HTR-8/SVneo (cell line): ENCODE measurements around the gene POLDIP2.
A peak's percentile ranks its signal among the peaks of the same experiment; 100 is the strongest.

Experiments
- DNase-seq: peaks from one replicate; pipeline ENCODE4 v3.0.0; 2011; ENCODE audit warnings: low spot score, mixed read lengths; ENCODE audit not compliant: insufficient read length
- FAIRE-seq: peaks from 2 replicates; lab custom pipeline; 2011; peaks lifted over from hg19 to GRCh38; lab: Jason Lieb, UNC

The POLDIP2 gene

DNA sequence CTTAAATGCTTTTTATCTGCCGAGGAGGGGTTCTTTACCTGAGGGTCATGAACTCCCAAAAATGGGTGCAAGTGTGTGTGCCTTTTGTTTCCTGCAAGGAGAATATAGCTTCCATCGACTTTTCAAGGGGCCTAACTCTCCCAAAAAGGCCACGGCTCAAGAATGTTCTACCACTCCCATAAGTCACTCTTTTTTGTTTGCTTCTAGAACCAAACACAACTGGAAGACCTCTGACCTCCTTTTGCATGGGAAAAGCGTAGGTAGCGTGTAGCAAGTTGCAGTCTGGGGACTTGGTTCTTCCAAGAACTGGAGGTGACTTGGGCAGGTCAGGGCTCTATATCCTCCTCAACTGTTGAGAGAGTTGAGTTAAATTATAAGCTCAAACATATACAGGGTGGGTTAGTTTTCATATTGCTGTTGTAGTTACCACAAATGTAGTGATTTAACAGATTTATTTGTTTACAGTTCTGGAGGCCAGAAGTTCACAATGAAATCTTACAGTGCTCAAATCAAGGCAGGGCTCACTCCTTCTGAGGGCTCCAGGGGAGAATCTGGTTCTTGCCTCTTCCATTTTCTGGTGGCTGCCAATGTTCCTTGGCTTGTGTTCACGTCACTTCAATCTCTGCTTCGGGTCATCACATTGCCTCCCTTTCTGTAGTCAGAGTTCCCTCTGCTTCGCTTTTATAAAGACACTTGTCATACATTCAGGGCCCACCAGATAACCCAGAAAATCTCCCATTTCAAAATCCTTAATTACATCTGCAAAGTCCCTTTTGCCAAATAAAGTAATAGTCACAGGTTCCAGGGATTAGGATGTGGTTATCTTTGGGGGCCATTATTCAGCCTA lies 36.9 kb downstream of the POLDIP2 start:
- no peak for FAIRE-seq

DNA sequence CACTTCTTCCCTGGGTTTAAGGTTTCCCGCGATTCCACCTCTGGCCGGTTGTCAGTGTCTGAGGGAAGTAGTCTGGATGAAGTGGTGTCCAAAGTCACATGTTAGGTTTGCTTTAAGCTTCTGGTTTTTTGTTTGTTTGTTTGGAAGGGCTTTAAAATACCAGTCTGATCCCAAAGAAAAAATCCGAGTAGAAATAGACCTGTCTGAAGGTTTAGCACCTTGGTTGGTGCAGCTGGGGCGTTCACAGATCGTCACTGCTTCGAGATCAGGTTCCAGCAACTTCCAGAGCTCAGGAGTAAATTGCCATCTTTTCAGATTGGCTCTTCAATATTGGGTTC lies 37.8 kb downstream of the POLDIP2 start:
- no peak for DNase-seq
- no peak for FAIRE-seq

More for the DNA sequence above, 36.9 kb downstream of the POLDIP2 start:
- no peak for DNase-seq

DNA sequence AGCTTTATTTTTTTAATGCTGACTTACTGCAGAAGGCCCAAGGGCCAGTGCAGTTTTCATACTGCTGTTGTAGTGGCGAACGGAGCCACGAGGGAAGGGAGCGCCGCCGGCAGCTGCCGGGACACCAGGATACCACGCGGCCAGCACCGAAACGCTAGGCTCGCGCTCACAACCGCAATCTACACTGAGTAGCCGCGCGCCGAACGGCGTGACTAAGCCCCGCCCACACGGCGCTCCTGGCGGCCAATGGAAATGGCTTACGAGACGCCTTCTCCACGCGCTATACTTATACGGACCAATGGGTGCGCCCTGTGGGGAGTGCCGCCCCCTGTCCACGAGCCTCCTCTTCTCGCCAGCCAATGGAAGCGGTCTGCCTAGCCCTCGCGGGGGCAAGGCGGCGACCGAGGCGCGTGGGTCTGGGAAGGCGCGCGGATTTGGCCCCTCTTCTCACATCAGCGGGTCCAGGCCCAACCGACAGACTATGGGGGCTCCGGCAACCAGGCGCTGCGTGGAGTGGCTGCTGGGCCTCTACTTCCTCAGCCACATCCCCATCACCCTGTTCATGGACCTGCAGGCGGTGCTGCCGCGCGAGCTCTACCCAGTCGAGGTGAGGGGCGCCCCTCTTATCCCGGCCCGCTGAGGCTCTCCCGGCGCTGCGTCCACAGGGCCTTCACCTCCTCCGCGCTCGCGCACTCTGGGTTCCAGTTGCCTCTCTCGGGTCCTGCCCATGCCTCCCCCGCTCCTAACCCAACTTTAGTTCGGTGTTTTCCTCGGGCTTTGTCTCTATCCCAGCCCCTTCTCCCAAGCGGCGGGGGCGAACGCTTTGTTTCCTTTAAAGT lies 38.3 kb downstream of the POLDIP2 start, which contains the start of gene TMEM97:
Gene TMEM97 (plus strand): TSS at position 442 of the 839 bp plus-strand sequence. CDS start 40 bp downstream, at position 482.
- DNase-seq (peak; percentile 98), FAIRE-seq (peak; percentile 97)

- no peak for FAIRE-seq
- no peak for DNase-seq
These were observed 39.2 kb downstream of the POLDIP2 start for GRCh38 chr17:28317966-28318758.

- no peak for DNase-seq
- FAIRE-seq: no peak
These were observed 40.0 kb downstream of the POLDIP2 start for GRCh38 chr17:28317099-28317965.

- DNase-seq: no peak
- no peak for FAIRE-seq
These were observed 41.3 kb downstream of the POLDIP2 start for GRCh38 chr17:28315846-28316705.

- DNase-seq: no peak
- FAIRE-seq: no peak
These were observed 43.5 kb downstream of the POLDIP2 start for GRCh38 chr17:28313841-28314240.

DNA sequence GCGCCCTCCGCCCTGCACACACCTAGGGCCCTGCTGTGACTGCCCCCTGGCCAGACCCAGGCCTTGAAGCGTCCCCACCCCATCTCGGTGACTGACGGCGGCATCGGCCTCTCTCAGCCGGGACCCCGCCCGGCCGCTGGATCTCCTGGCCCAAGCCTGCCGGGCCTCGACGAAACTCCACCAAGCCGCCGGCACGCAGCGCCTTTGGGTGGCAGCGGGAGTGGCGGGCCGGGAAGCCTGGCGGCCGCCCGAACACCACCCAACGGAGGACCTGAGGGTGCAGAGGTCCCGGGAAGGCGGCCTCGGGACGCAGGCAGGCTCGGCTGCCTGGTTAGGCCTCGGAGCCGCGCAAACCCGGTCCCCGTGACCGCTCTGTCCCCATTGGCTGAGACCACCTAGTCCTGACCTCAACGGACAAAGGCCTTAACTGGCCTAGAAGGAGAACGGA lies 50.3 kb downstream of the POLDIP2 start:
- FAIRE-seq (no peak), DNase-seq (no peak)

- FAIRE-seq (no peak), DNase-seq (no peak)
These were observed 58.9 kb downstream of the POLDIP2 start for GRCh38 chr17:28298449-28298848.
